NCI-H2196 treated with DMSO at 0.1 percent for 48 hours (cell line): ENCODE measurements around the gene CNKSR2.
A peak's percentile ranks its signal among the peaks of the same experiment; 100 is the strongest.
"Not testable (repeated sequence)": the region's sequence is repeated elsewhere in the genome, so short reads cannot be mapped to it uniquely, and the experiment has no call there.

Source experiments
- DNase-seq: peaks from one replicate; lab custom pipeline; 2025; ENCODE audit not compliant: unreplicated experiment; lab: John Stamatoyannopoulos, UW

CNKSR2 gene

GRCh38 chrX:21438792-21439191, 64.6 kb downstream of the CNKSR2 start:
- no peak for DNase-seq

GRCh38 chrX:21440911-21441310, 66.7 kb downstream of the CNKSR2 start:
- DNase-seq, result no peak

DNA sequence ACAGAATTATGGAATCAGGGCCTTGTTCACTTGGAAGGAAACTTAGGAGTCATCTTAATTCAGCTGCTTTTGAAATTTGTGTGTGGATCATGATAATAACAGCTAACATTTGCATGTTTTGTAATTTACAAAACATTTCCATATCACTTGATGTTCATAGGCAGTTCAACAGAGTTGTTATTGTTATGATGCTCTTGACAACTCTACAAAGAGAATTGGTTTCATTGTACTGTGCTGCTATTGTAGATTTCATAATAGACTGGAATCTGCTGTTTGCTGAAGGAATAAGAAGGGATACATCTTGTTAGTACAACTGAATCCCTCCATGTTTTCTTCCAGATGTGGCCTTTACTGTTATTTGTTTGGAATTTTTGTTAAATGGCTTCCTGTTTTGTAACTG, 83.5 kb downstream of the CNKSR2 start:
- DNase-seq, result no peak

GRCh38 chrX:21469071-21469470, 94.9 kb downstream of the CNKSR2 start:
- no peak for DNase-seq

- no peak for DNase-seq
Observed at GRCh38 chrX:21476909-21477308, 102.7 kb downstream of the CNKSR2 start.

DNA sequence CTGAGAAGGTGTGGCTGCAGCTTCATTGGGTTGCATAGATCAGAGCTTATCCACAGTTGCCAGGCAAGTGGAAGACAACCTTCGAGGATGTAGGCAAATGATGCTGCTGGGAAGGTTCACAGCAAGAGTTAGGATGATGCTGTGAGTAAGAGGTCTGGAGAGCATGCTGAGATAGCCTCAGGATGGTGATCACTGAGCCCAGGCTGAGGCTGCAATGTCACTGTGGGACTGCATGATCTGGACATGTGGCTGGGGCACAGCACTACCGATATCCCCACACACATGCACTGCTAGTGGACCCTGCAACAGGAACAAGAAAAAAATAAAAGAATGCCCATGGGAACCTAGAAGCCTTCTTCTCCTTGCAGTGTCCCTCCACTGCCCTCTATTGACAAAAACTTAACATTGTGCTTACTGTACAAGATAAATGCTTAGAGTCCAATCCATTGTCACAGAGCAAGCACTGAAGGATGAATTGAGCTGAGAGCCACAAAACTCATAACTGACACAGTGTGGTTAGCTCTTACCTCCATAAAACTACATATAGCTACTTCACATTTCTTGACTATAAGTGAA, 105.6 kb downstream of the CNKSR2 start:
- peak; percentile 22 for DNase-seq

DNA sequence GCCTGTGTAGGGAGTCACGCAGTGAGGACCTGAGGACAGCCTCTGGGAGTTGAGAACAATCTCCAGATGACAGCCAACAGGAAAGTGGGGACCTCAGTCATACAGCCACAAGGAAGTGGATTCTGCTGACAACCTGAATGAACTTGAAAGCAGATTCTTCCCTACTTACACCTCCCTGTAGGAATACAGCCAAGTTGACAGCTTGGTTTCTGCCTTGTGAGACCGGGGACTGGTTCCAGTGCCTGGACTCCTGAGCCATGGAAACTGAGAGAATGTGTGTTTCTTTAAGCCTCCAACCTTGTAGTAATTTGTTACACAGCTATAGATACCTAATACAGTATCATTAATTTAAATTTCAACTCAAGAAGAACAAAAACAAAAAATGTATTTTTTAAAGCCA, 107.5 kb downstream of the CNKSR2 start:
- no peak for DNase-seq

- DNase-seq, result not testable (repeated sequence)
Observed at GRCh38 chrX:21484051-21484450, 109.8 kb downstream of the CNKSR2 start.

DNA sequence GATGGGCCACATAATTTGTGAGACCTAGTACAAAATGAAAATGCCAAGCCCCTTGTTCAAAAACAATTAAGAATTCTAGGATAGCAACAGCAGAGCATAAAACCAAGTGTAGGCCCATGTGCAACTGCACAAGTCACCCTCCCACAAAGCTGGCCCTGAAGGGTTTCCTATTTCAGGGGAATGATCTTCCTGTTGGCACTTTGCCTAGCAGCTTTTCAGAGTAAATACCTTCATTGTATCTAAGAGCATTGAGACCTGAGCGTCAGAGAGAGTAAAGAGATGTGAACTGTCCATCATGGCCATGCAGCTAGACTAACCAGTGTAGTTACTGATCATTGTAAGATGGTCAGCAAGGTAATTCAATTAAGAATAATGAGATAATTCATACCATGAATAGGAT, 113.6 kb downstream of the CNKSR2 start:
- peak; percentile 63 for DNase-seq

DNA sequence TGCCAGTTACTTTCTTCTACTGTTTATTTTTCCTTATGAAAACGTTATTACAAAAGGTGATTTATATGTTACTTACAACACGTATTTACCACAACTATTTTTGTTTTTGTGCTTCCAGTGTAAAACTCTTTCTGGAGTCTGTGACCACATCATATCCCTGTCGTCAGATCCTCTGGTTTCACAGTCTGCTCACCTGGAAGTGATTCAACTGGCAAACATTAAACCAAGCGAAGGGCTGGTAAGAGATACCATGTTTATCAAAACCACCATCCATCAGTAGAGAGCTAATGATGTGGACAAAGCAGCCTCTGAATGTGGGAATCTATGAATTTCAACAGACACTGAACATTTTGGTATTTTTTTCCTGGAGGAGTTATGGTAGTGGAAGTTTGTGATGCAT, 116.1 kb downstream of the CNKSR2 start:
- no peak for DNase-seq

DNA sequence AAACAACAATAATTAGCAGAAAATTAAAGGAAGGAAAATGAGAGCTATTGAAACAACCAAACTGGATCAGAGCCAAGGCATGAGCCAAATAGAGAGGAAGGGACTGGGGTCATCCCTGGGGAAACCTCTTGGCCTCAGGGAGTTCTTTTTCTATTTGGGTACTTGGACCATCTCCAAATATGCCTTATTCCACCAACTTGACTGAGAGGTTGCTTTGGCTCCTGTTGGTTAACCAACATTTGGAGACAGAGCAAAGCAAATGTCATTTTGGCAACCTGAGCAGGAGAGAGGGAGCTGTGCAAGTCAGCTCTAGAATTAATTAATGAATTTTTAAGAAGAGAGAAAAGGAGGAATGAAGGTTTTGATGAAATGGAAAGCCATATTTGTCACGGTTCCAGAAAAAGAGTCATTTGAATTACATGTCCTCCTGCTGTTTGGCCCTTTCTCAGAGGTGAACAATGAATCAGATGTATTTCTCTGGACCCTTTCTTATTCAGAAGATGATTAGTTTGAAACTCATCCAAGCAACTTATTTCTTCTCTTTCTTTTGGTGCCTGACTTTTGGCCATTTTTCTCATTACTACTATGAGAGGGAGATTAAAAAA, 119.1 kb downstream of the CNKSR2 start:
- DNase-seq, result no peak

- no peak for DNase-seq
Observed at GRCh38 chrX:21503593-21503992, 129.4 kb downstream of the CNKSR2 start.

GRCh38 chrX:21509912-21510311, 135.7 kb downstream of the CNKSR2 start:
- no peak for DNase-seq

DNA sequence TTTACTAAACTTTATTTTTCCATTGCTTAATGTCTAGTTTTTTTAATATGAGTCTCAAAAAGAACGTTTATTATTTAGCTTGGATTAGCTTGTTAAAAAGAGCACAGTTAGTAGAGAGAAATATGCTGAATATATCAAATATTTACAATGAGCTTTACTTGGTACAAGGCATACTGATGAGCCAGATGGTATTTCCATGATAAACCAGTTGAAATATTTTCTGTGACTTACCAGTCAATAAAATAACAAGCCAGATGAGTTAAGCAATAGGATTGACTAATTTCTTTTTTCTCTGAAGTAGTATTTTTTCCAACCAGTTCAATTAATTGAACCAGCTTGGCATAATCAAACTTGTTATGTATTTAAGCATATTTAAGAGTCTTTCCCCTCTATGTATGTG, 149.8 kb downstream of the CNKSR2 start:
- DNase-seq, result no peak

DNA sequence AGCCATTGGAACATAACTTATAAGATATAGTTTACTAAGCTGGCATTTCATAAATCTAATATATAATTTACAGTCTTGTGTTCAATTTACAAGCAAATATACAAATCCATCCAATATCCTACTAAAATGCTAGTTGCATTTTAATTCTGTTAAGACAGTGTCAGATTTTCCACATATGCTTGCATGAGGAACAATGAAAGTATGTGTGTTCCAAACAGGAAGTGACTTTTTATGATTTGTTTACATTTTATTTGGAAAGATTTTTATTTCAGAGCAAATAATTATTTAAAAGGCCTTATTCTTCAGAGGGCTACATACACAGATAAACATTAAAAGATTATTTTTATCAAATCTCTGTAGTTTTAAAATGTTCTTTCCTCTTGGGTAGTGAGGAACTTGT, 153.9 kb downstream of the CNKSR2 start:
- no peak for DNase-seq

GRCh38 chrX:21529771-21530170, 155.6 kb downstream of the CNKSR2 start:
- DNase-seq, result no peak

DNA sequence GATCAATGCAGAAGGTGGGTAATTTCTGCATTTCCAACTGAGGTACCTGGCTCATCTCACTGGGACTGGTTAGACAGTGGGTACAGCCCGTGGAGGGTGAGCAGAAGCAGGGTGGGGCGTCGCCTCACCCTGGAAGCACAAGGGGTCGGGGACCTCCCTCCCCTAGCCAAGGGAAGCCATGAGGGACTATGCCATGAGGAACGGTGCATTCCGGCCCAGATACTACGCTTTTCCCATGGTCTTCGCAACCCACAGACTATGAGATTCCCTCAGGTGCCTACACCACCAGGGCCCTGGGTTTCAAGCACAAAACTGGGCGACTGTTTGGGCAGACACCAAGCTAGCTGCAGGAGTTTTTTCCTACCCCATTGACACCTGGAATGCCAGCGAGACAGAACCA, 170.4 kb downstream of the CNKSR2 start:
- DNase-seq, result not testable (repeated sequence)

GRCh38 chrX:21559417-21559816, 185.2 kb downstream of the CNKSR2 start:
- DNase-seq, result no peak

GRCh38 chrX:21565025-21565424, 190.8 kb downstream of the CNKSR2 start:
- no peak for DNase-seq

GRCh38 chrX:21574793-21575192, 200.6 kb downstream of the CNKSR2 start:
- DNase-seq, result no peak

- no peak for DNase-seq
Observed at GRCh38 chrX:21581479-21581878, 207.3 kb downstream of the CNKSR2 start.

GRCh38 chrX:21586001-21586400, 211.8 kb downstream of the CNKSR2 start:
- no peak for DNase-seq
